IMR-90 (cell line): ENCODE measurements around the gene OR1F1. TPM values are rescaled to one million over a fixed set of nuclear protein-coding genes. Genes with fewer than 3 reads are reported as not detected.

Experiments
- ATAC-seq: fragments of 200-7000 bp; cut with Tn5 transposase; 2 replicates; pipeline ENCODE4 v1.9.1; 2020; ENCODE audit warnings: low read depth, mild to moderate bottlenecking, moderate library complexity
- BruUV-seq: library from RNA; stranded (reverse); fragments of 400-500 nt; replicated peaks from 2 replicates; lab custom pipeline; 2021; lab: Mats Ljungman, UMichigan
- CTCF ChIA-PET: fragments of 300-600 bp; formaldehyde crosslinking; extraction: SDS; loops from one replicate; lab custom pipeline; 2021; ENCODE audit warnings: antibody characterized with exemption; lab: Yijun Ruan, JAX
- POLR2A ChIA-PET: fragments of 300-600 bp; sonication (Branson Sonifier 250); formaldehyde crosslinking; loops from one replicate; lab custom pipeline; 2022; ENCODE audit warnings: antibody characterized with exemption; ENCODE audit not compliant: unreplicated experiment; lab: Charles Lee
- DNase-seq: peaks from one replicate; pipeline ENCODE4 v3.0.0; 2013
- H2AFZ ChIP-seq: replicated peaks from 2 replicates; pipeline ENCODE3; 2013; ENCODE audit warnings: low read length, mild to moderate bottlenecking; ENCODE audit not compliant: poor library complexity
- H2AK5ac ChIP-seq: 2 replicates; pipeline ENCODE4 v1.6.1; 2013; ENCODE audit warnings: low read depth, low read length, inconsistent platforms
- H2AK9ac ChIP-seq: replicated peaks from 2 replicates; pipeline ENCODE3; 2013; ENCODE audit warnings: mild to moderate bottlenecking, low read depth, low read length, moderate library complexity; ENCODE audit not compliant: poor library complexity
- H2BK120ac ChIP-seq: 2 replicates; pipeline ENCODE4 v1.6.1; 2013; ENCODE audit warnings: low read depth, low read length, inconsistent platforms
- H2BK15ac ChIP-seq: 3 replicates; pipeline ENCODE4 v1.6.1; 2013; ENCODE audit warnings: low read depth, low read length, inconsistent platforms
- H2BK20ac ChIP-seq: 2 replicates; pipeline ENCODE4 v1.6.1; 2013; ENCODE audit warnings: low read depth, mild to moderate bottlenecking, inconsistent platforms, low read length, moderate library complexity
- H2BK5ac ChIP-seq: 2 replicates; pipeline ENCODE4 v1.6.1; 2013; ENCODE audit warnings: mild to moderate bottlenecking, low read depth, low read length, inconsistent platforms; ENCODE audit not compliant: poor library complexity, severe bottlenecking
- H3K14ac ChIP-seq: replicated peaks from 2 replicates; pipeline ENCODE4 v1.6.1; 2013; ENCODE audit warnings: low read depth, low read length, inconsistent platforms
- H3K18ac ChIP-seq: 2 replicates; pipeline ENCODE4 v1.6.1; 2013; ENCODE audit warnings: low read depth, low read length, control low read depth
- H3K23ac ChIP-seq: 2 replicates; pipeline ENCODE4 v1.6.1; 2013; ENCODE audit warnings: low read depth, low read length, inconsistent platforms
- H3K27ac ChIP-seq: 2 replicates; pipeline ENCODE4 v1.5.1; 2013; ENCODE audit warnings: mild to moderate bottlenecking, control low read depth, low read length; ENCODE audit not compliant: insufficient read depth
- H3K27me3 ChIP-seq: 2 replicates; pipeline ENCODE4 v1.6.1; 2013; ENCODE audit warnings: low read length; ENCODE audit not compliant: control insufficient read depth, insufficient read depth
- H3K36me3 ChIP-seq: 2 replicates; pipeline ENCODE4 v1.6.1; 2013; ENCODE audit warnings: low read length, mixed read lengths; ENCODE audit not compliant: control insufficient read depth, insufficient read depth
- H3K4ac ChIP-seq: 2 replicates; pipeline ENCODE4 v1.6.1; 2013; ENCODE audit warnings: low read depth, low read length, inconsistent platforms
- H3K4me1 ChIP-seq: 2 replicates; pipeline ENCODE4 v1.6.1; 2013; ENCODE audit warnings: low read length, mixed read lengths; ENCODE audit not compliant: control insufficient read depth, insufficient read depth
- H3K4me2 ChIP-seq: 2 replicates; pipeline ENCODE4 v1.6.1; 2013; ENCODE audit warnings: low read depth, mild to moderate bottlenecking, control low read depth, low read length, moderate library complexity
- H3K4me3 ChIP-seq: 2 replicates; pipeline ENCODE4 v1.5.1; 2013; ENCODE audit warnings: low read depth, mild to moderate bottlenecking, control low read depth, low read length, moderate library complexity; ENCODE audit not compliant: insufficient read depth
- H3K56ac ChIP-seq: 2 replicates; pipeline ENCODE4 v1.6.1; 2013; ENCODE audit warnings: low read length, inconsistent platforms; ENCODE audit not compliant: insufficient read depth; ENCODE audit errors: extremely low read depth
- H3K79me1 ChIP-seq, 2 experiments: 2 replicates each; pipeline ENCODE4 v1.6.1; 2013; ENCODE audit warnings: low read length in 2 of 2, inconsistent platforms in 1 of 2, low read depth in 1 of 2
- H3K9ac ChIP-seq: 2 replicates; pipeline ENCODE4 v1.6.1; 2013; ENCODE audit warnings: low read depth, low read length, control low read depth
- H3K9me1 ChIP-seq: 2 replicates; pipeline ENCODE4 v1.6.1; 2013; ENCODE audit warnings: low read length, inconsistent platforms; ENCODE audit not compliant: insufficient read depth
- H3K9me3 ChIP-seq: 2 replicates; pipeline ENCODE4 v1.6.1; 2013; ENCODE audit warnings: low read length; ENCODE audit not compliant: control insufficient read depth, insufficient read depth
- H4K20me1 ChIP-seq: 2 replicates; pipeline ENCODE4 v1.6.1; 2013; ENCODE audit warnings: low read length, inconsistent platforms; ENCODE audit not compliant: insufficient read depth
- H4K5ac ChIP-seq: 2 replicates; pipeline ENCODE4 v1.6.1; 2013; ENCODE audit warnings: mild to moderate bottlenecking, low read depth, low read length, control low read depth
- H4K8ac ChIP-seq, 2 experiments: 2 replicates each; pipeline ENCODE4 v1.6.1; 2013; ENCODE audit warnings: low read depth in 2 of 2, low read length in 2 of 2, control low read depth in 1 of 2, inconsistent platforms in 1 of 2
- H4K91ac ChIP-seq: 2 replicates; pipeline ENCODE4 v1.6.1; 2013; ENCODE audit warnings: low read depth, low read length, inconsistent platforms; ENCODE audit not compliant: insufficient read depth
- BHLHE40 ChIP-seq: fragments of 150-350 bp; IDR thresholded peaks from 2 replicates; pipeline ENCODE4 v1.6.1; 2016; ENCODE audit warnings: mild to moderate bottlenecking, low read depth, low read length
- CEBPB ChIP-seq: IDR thresholded peaks from 2 replicates; pipeline ENCODE4 v1.6.1; 2012; ENCODE audit warnings: low read depth, low read length, improper control_type of control experiment
- CTCF ChIP-seq: conservative IDR thresholded peaks from 2 replicates; pipeline ENCODE4 v1.5.1; 2012; ENCODE audit warnings: mild to moderate bottlenecking, low read depth, low read length, improper control_type of control experiment
- ELK1 ChIP-seq: fragments of 150-350 bp; IDR thresholded peaks from 2 replicates; pipeline ENCODE4 v1.6.1; 2016; ENCODE audit warnings: low read depth, mild to moderate bottlenecking, low read length, moderate library complexity, borderline replicate concordance
- FOS ChIP-seq: fragments of 150-350 bp; IDR thresholded peaks from 2 replicates; pipeline ENCODE4 v1.6.1; 2016; ENCODE audit warnings: low read depth, low read length
- MAFK ChIP-seq: IDR thresholded peaks from 2 replicates; pipeline ENCODE4 v1.6.1; 2012; ENCODE audit warnings: low read depth, low read length, improper control_type of control experiment
- MAZ ChIP-seq: IDR thresholded peaks from 2 replicates; pipeline ENCODE4 v1.6.1; 2012; ENCODE audit warnings: low read depth, mild to moderate bottlenecking, low read length, improper control_type of control experiment, moderate library complexity, borderline replicate concordance
- MXI1 ChIP-seq: IDR thresholded peaks from 2 replicates; pipeline ENCODE4 v1.6.1; 2012; ENCODE audit warnings: low read depth, mild to moderate bottlenecking, low read length, moderate library complexity, borderline replicate concordance
- NFE2L2 ChIP-seq: fragments of 150-350 bp; IDR thresholded peaks from 2 replicates; pipeline ENCODE4 v1.6.1; 2016; ENCODE audit warnings: low read depth, mild to moderate bottlenecking, low read length
- POLR2A ChIP-seq: IDR thresholded peaks from 2 replicates; pipeline ENCODE4 v1.6.1; 2012; ENCODE audit warnings: mild to moderate bottlenecking, low read depth, low read length
- RAD21 ChIP-seq: IDR thresholded peaks from 2 replicates; pipeline ENCODE4 v1.6.1; 2012; ENCODE audit warnings: low read length, improper control_type of control experiment
- RCOR1 ChIP-seq: IDR thresholded peaks from 2 replicates; pipeline ENCODE4 v1.6.1; 2012; ENCODE audit warnings: mild to moderate bottlenecking, low read length, improper control_type of control experiment; ENCODE audit not compliant: insufficient replicate concordance
- RFX5 ChIP-seq: IDR thresholded peaks from 2 replicates; pipeline ENCODE4 v1.8.0; 2012; ENCODE audit warnings: low read depth, mild to moderate bottlenecking, low read length, moderate library complexity
- SMC3 ChIP-seq: fragments of 150-350 bp; IDR thresholded peaks from 2 replicates; pipeline ENCODE4 v1.6.1; 2016; ENCODE audit warnings: low read depth, mild to moderate bottlenecking, antibody characterized with exemption, low read length, moderate library complexity
- USF2 ChIP-seq: fragments of 150-350 bp; IDR thresholded peaks from 2 replicates; pipeline ENCODE4 v1.6.1; 2017; ENCODE audit warnings: mild to moderate bottlenecking, antibody characterized with exemption, low read length, low read depth
- WGBS, 2 experiments: methylation state at CpG; one replicate each; pipeline versions ENCODE4 v1.1.5 to v1.1.7; 2013; ENCODE audit warnings: missing lambda C conversion rate in 2 of 2; ENCODE audit not compliant: insufficient read length in 1 of 2; ENCODE audit errors: extremely low coverage in 2 of 2; 5-methylcytosine and 5-hydroxymethylcytosine counted together
- dilution Hi-C: fragments of 300-500 bp; cut with HindIII; formaldehyde crosslinking; loops from one replicate; pipeline ENCODE4 v1.14.3; 2018; ENCODE audit warnings: low sequenced_read_pairs; ENCODE audit not compliant: unreplicated experiment
- in situ Hi-C: fragments of 300-500 bp; cut with MboI; formaldehyde crosslinking; loops from 3 replicates; pipeline ENCODE4 v1.14.3; 2019; ENCODE audit warnings: low sequenced_read_pairs, inconsistent platforms, mixed read lengths
- intact Hi-C: fragments of 100-400 bp; cut with micrococcal nuclease; formaldehyde crosslinking; loops from 2 replicates; pipeline ENCODE4 v1.10.0; 2022
- polyA plus RNA-seq, 3 experiments: library from polyadenylated mRNA; depleted of rRNA; stranded (reverse); fragments of >200 nt; gene quantifications; 2 replicates each; pipeline ENCODE4 v1.2.3, GENCODE V29; 2012; ENCODE audit warnings: low replicate concordance in 1 of 3
- total RNA-seq: library from RNA; depleted of rRNA; stranded (reverse); fragments of >200 nt; gene quantifications from 2 replicates; pipeline ENCODE4 v1.2.3, GENCODE V29; 2012

The OR1F1 gene
- total and polyA plus RNA-seq, 2 of the 4 experiments (the other 2 are of a cell fraction): 0.12 TPM; not detected in 1

GRCh38 chr16:3183445-3184139 lies 4.4 kb upstream of the OR1F1 start:
- no peaks in the 10 kb centered on the region for H3K9me3 ChIP-seq
- BruUV-seq: no TSS peak
- no peak overlapping the region for H4K8ac ChIP-seq
- no peaks in the 10 kb centered on the region for H3K79me1 ChIP-seq
- H4K20me1 ChIP-seq: peaks cover 2% of the 10 kb centered on the region; the same call in 1 of the 2 replicates
- no peak overlapping the region for H2BK15ac ChIP-seq
- ATAC-seq: peak; percentile 27
- no peaks in the 10 kb centered on the region for H3K36me3 ChIP-seq
- H4K91ac ChIP-seq: no peak overlapping the region
- no peak overlapping the region for H3K23ac ChIP-seq
- H2BK5ac ChIP-seq: no peak overlapping the region
- H3K18ac ChIP-seq: no peak overlapping the region
- peaks cover 22% of the 10 kb centered on the region for H3K27me3 ChIP-seq
- DNase-seq: no peak
- WGBS, 2 experiments: 5% methylated on average over 4 of the region's 42 CpGs; no CpG with 5 or more reads in 1 of the 2 experiments
- no peaks in the 10 kb centered on the region for H3K9me1 ChIP-seq
- H2BK120ac ChIP-seq: no peak overlapping the region
- H3K27ac ChIP-seq: no peak overlapping the region
- no peak overlapping the region for H2AK5ac ChIP-seq
- H3K9ac ChIP-seq: no peak overlapping the region
- H3K56ac ChIP-seq: no peak overlapping the region
- in situ Hi-C loops (no loop called here), dilution Hi-C loops (no loop called here), intact Hi-C loops (no loop called here)
- H3K4me3 ChIP-seq: peak overlapping the region; percentile 61
- peak overlapping the region; percentile 92 for H2AFZ ChIP-seq
- H4K5ac ChIP-seq: no peak overlapping the region
- CTCF ChIA-PET: interaction anchor here (1.0 kb wide), 1 partner anchor 17 kb away, joined by 3 read pairs; no protein-coding TSS in a partner anchor
- H3K4me2 ChIP-seq: peak overlapping the region; percentile 92
- no peak overlapping the region for H3K4ac ChIP-seq
- peak overlapping the region; percentile 15 for H2AK9ac ChIP-seq
- H3K4me1 ChIP-seq: no peaks in the 10 kb centered on the region; the same call in 1 of the 2 replicates
- no peak overlapping the region for H3K14ac ChIP-seq
- POLR2A ChIA-PET: no interaction called here
- H2BK20ac ChIP-seq: no peak overlapping the region
- TF ChIP-seq SMC3: no peak
- TF ChIP-seq RAD21: no peak
- TF ChIP-seq RFX5: no peak
- TF ChIP-seq CEBPB: no peak
- TF ChIP-seq CTCF: no peak
- no peak for TF ChIP-seq USF2
- no peak for TF ChIP-seq ELK1
- no peak for TF ChIP-seq MAFK
- TF ChIP-seq MAZ: no peak
- TF ChIP-seq NFE2L2: no peak
- TF ChIP-seq POLR2A: no peak
- TF ChIP-seq MXI1: no peak
- TF ChIP-seq BHLHE40: no peak
- TF ChIP-seq RCOR1: no peak
- TF ChIP-seq FOS: no peak
